Fibroblast of lung (primary cell): ENCODE data around the gene MT1B.

Experiments
- EZH2 ChIP-seq: IDR thresholded peaks from 2 replicates; pipeline ENCODE4 v1.5.1; 2012; ENCODE audit warnings: low read length, control low read depth, mild to moderate bottlenecking; ENCODE audit errors: missing control alignments
- TF ChIP-seq, protein P1 (sequence below), 2 donors: IDR thresholded peaks in 1 of 2; conservative IDR thresholded peaks in 1 of 2; 1 replicate in 1 of 2; 2 replicates in 1 of 2; pipeline ENCODE4 v1.5.1; 2011 to 2012; ENCODE audit warnings: low read length in 2 of 2, control low read depth in 1 of 2, inconsistent platforms in 1 of 2, low read depth in 1 of 2, mild to moderate bottlenecking in 1 of 2

DNA sequence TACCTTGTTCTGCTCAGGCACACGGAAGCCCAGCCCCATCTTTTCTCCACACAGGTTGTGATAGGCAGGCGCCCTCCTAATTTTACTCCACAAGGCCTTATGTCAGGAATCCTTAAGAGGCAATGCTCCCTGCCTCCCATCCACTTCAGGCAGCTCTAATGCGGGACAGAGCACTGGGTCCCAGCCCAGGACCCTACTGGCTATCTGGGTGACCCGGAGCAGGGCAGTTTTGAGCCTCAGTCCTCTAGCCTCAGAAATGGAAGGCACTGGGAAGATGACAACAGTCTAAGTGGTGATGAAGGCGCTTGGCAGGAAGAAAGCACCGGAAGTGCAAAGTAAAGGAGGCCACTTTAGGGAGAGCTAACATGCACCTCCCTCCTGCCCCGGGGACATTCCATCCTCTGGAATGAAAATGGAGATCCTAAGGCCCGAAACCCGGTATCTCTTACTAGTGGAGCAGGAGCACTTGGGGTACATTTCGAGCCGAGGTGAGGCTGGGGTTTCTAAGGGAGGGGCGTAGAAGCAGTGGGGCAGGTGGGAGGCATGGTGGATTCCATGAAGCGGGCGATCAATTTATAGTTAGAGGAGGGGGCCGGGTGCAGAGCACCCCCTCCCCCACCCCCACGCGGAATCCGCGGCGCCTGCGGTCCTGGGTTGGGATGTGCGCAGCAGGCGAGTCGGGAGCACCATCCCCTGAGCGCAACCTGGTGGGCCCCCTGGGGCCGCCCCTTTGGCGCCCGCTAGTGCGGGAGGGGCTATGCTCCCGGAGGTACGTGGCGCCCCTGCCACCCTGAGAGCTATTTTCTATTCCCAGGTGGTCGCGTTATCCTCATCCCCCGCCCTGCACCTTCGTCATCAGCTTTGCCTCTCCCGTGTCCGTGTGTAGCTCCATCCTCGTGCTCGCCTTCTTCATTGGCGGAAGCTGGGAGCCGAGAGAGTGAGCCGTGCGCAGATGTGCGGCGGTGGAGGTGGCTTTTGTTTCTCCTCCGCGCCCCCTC is 11.0 kb downstream of the MT1B start:
- TF ChIP-seq, protein P1, sequence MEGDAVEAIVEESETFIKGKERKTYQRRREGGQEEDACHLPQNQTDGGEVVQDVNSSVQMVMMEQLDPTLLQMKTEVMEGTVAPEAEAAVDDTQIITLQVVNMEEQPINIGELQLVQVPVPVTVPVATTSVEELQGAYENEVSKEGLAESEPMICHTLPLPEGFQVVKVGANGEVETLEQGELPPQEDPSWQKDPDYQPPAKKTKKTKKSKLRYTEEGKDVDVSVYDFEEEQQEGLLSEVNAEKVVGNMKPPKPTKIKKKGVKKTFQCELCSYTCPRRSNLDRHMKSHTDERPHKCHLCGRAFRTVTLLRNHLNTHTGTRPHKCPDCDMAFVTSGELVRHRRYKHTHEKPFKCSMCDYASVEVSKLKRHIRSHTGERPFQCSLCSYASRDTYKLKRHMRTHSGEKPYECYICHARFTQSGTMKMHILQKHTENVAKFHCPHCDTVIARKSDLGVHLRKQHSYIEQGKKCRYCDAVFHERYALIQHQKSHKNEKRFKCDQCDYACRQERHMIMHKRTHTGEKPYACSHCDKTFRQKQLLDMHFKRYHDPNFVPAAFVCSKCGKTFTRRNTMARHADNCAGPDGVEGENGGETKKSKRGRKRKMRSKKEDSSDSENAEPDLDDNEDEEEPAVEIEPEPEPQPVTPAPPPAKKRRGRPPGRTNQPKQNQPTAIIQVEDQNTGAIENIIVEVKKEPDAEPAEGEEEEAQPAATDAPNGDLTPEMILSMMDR (conservative IDR thresholded peaks at IDR 0.05 in 1 of 2, IDR thresholded peaks at IDR 0.05 in 1 of 2; ENCODE audit: low read depth in 1 of 2, low read length in 2 of 2), result no peak
- TF ChIP-seq EZH2, result no peak
